Measurements from ENCODE around the gene PRLH.
A peak's percentile ranks its signal among the peaks of the same experiment; 100 is the strongest.

Gene PRLH

GRCh38 chr2:237581326-237581725 is 15.0 kb downstream of the PRLH start:
- Mint-ChIP-seq H3K27me3 (ENCODE audit: low read depth, poor library complexity) (peaks cover 8% of the 10 kb centered on the region), H3K4me3 (no peak overlapping the region), H3K4me1 (peaks cover 48% of the 10 kb centered on the region), H3K9me3 (no peaks in the 10 kb centered on the region), H3K36me3 (ENCODE audit: low read depth) (no peaks in the 10 kb centered on the region), H3K27ac (no peak overlapping the region)
- no peak for DNase-seq
- TF ChIP-seq, protein P1, sequence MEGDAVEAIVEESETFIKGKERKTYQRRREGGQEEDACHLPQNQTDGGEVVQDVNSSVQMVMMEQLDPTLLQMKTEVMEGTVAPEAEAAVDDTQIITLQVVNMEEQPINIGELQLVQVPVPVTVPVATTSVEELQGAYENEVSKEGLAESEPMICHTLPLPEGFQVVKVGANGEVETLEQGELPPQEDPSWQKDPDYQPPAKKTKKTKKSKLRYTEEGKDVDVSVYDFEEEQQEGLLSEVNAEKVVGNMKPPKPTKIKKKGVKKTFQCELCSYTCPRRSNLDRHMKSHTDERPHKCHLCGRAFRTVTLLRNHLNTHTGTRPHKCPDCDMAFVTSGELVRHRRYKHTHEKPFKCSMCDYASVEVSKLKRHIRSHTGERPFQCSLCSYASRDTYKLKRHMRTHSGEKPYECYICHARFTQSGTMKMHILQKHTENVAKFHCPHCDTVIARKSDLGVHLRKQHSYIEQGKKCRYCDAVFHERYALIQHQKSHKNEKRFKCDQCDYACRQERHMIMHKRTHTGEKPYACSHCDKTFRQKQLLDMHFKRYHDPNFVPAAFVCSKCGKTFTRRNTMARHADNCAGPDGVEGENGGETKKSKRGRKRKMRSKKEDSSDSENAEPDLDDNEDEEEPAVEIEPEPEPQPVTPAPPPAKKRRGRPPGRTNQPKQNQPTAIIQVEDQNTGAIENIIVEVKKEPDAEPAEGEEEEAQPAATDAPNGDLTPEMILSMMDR (IDR thresholded peaks at IDR 0.05) = no peak

DNA sequence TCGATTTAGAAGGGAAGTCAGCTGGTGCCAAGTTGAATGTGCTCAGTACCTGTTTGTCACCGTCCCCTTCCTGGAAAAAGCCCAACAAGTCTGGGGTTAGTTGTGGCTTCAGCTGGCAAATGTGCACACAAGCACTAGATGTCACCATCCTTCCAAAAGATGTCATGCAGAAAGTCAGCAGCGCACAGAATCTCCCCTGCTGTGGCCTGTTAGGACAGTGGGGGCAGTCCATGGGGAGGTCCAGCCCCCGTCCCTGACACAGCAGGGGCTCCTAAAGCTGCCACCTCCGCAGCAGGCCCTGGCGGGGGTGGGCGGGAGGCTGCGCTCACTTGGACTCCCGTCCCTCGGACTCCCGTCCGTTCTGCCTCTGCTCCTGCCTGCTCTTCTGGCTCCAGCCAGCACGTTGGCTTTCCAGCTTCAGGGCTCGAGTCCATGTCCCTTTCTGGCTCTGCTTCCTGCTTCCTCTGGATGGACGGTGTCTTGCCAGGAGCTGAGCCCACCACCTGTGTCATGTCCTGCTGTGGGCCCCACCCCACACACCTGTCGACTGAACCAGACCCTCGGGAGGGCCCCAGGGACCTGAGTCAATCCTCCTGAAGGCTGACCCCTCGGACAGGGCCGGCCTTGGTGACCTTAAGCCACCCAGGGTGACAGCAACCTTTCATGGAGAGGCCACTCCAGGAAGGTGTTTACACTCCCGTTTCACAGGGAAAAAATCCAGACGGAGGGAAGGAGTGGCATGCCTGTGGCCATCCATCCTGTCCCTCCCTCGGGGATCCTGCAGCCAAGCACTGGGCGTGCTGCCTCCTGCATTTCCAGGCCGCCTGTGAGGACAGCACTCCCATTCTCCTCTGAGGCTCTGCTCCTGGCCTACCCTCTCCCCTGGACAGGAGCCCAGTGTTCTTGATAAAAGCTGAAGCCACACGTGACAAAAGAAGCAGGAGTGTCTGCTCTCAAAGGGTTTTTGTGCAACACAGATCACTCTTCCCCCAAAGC is 15.7 kb downstream of the PRLH start:
- Mint-ChIP-seq H3K4me1 (peaks cover 48% of the 10 kb centered on the region), H3K9me3 (peaks cover under 1% of the 10 kb centered on the region), H3K27ac (peak overlapping the region; percentile 66), H3K36me3 (ENCODE audit: low read depth) (no peaks in the 10 kb centered on the region), H3K27me3 (ENCODE audit: low read depth, poor library complexity) (peaks cover 10% of the 10 kb centered on the region), H3K4me3 (no peak overlapping the region)
- peak; percentile 48 for DNase-seq
- TF ChIP-seq, protein P1 (IDR thresholded peaks at IDR 0.05) = no peak

DNA sequence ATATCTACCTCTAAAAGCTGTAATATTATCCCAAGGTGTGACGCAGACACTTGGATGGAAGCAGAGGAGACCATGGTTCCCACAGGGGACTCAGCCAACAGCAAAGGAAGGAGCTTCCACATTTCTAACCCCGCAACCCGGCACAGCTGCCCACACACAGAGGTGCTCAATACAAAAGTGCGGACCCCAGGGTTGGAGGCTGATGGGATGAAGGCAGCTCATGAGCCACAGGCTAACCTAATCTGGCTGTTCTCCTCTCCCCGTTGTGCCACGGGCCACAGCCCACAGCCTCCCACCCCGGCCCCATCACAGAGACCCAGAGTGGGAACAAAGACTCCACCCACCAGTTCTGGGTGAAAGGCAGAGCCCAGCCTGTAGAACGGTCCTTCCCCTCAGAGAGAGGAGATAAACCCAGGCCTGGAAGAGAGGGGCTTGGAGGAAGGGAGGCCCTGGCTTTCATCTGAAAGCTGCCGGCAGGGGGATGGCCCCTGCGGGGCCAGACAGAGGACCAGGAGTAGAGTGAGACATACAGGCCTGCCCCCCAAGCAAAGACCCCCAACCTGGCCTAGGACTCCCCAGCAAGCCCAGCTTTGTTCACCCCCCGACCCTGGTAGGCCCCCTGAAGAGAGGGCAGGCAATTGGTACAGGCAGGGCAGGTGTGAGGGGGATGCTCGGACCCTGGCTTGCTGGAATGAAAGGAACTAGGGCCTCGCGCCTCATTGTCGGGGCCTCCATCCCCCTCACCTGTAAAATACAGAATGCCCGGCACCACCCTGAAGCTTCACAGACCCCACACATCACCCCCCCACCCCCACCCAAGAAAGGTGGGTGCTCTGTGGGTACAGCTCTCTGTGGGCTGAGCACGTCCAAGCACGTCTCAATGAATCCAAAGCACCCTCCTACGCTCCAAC is 17.3 kb downstream of the PRLH start:
- no peak for DNase-seq
- Mint-ChIP-seq H3K36me3 (ENCODE audit: low read depth) (peaks cover 6% of the 10 kb centered on the region), H3K27ac (no peak overlapping the region), H3K27me3 (ENCODE audit: low read depth, poor library complexity) (peaks cover 18% of the 10 kb centered on the region), H3K4me3 (no peak overlapping the region), H3K4me1 (peaks cover 48% of the 10 kb centered on the region), H3K9me3 (peaks cover 7% of the 10 kb centered on the region)
- TF ChIP-seq, protein P1 (IDR thresholded peaks at IDR 0.05) = no peak

- Mint-ChIP-seq H3K36me3 (ENCODE audit: low read depth) (peaks cover 6% of the 10 kb centered on the region), H3K4me1 (peaks cover 64% of the 10 kb centered on the region), H3K27me3 (ENCODE audit: low read depth, poor library complexity) (peaks cover 30% of the 10 kb centered on the region), H3K4me3 (no peak overlapping the region), H3K27ac (no peak overlapping the region), H3K9me3 (peaks cover 7% of the 10 kb centered on the region)
- DNase-seq = no peak
- TF ChIP-seq, protein P1 (IDR thresholded peaks at IDR 0.05) = no peak
These were observed 19.3 kb downstream of the PRLH start for GRCh38 chr2:237585590-237586221.

GRCh38 chr2:237588044-237588696 is 21.8 kb downstream of the PRLH start:
- DNase-seq = no peak
- H3K4me1 Mint-ChIP-seq = peaks cover 72% of the 10 kb centered on the region
- H3K36me3 Mint-ChIP-seq (ENCODE audit: low read depth) = peaks cover 6% of the 10 kb centered on the region
- no peak overlapping the region for H3K27ac Mint-ChIP-seq
- peaks cover 7% of the 10 kb centered on the region for H3K9me3 Mint-ChIP-seq
- TF ChIP-seq, protein P1 (IDR thresholded peaks at IDR 0.05) = no peak
- no peak overlapping the region for H3K4me3 Mint-ChIP-seq
- H3K27me3 Mint-ChIP-seq (ENCODE audit: low read depth, poor library complexity) = peaks cover 37% of the 10 kb centered on the region

Measured in nephron progenitor cell (in vitro differentiated cells).